ENCODE results near the gene TNFRSF18.

Gene TNFRSF18

DNA sequence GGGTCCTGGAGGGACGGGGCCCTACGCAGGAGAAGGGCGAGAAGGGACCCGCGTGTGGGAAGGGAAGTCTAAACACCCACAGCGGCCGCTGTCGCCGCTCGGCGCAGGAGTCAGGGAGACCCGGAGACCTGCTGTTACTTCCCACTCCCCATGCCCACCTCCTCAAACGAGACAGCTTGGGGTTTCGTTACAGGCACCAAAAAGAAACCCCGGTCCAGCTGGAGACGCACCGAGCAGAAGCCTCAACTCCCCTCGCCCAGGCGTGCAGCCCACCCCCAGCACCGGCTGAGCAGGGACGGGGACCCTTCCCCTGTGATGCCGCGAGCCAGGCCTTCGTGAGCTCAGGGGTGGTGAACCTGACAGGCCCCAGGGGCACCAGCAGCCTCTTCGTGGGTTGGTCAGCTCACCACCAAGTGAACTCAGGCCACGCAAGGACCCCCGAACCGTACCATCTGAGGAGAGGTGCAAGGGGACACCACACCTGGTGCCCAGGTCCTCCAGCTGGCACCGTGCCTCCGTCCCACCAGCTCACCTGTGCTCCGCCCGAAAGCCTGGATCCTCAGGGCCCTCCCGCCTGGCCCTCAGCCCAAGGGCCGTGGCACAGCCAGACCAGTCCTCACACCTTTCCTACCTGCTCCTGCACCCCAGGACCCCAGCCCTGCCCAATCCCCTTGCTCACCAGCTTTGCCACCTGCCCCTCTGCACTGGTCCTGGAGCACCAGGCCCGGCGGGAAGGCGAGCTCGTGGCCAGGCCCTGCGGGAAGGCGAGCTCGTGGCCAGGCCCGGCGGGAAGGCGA, 20.4 kb upstream of the TNFRSF18 start:
- no peak for DNase-seq (ENCODE audit: low read depth)
- H3K4me3 ChIP-seq (ENCODE audit: control insufficient read depth, low read depth, low read length), result no peak overlapping the region
- TF ChIP-seq, protein P1, sequence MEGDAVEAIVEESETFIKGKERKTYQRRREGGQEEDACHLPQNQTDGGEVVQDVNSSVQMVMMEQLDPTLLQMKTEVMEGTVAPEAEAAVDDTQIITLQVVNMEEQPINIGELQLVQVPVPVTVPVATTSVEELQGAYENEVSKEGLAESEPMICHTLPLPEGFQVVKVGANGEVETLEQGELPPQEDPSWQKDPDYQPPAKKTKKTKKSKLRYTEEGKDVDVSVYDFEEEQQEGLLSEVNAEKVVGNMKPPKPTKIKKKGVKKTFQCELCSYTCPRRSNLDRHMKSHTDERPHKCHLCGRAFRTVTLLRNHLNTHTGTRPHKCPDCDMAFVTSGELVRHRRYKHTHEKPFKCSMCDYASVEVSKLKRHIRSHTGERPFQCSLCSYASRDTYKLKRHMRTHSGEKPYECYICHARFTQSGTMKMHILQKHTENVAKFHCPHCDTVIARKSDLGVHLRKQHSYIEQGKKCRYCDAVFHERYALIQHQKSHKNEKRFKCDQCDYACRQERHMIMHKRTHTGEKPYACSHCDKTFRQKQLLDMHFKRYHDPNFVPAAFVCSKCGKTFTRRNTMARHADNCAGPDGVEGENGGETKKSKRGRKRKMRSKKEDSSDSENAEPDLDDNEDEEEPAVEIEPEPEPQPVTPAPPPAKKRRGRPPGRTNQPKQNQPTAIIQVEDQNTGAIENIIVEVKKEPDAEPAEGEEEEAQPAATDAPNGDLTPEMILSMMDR (conservative IDR thresholded peaks at IDR 0.05; ENCODE audit: control insufficient read depth, insufficient read depth, low read depth, low read length), result no peak

DNA sequence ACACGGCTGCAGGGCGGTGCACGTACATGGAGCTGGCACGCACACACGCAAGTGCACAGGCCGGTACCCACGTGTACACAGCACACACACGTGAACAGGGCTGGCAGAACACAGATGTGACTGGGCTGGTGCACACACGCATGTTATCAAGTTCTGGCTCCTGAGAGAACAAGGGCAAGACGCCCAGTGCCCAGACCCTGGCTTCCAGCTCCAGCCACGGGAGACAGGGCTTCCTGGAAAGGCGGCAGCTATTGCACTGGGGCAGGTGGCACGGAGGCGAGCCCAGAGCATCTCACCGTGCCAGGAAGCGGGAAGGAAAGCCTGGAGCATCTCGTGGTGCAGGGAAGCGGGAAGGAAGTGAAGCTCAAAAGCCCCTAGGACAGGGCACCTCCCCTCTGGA, 19.5 kb upstream of the TNFRSF18 start:
- H3K4me3 ChIP-seq (ENCODE audit: control insufficient read depth, low read depth, low read length), result no peak overlapping the region
- TF ChIP-seq, protein P1 (conservative IDR thresholded peaks at IDR 0.05; ENCODE audit: control insufficient read depth, insufficient read depth, low read depth, low read length), result no peak
- no peak for DNase-seq (ENCODE audit: low read depth)

DNA sequence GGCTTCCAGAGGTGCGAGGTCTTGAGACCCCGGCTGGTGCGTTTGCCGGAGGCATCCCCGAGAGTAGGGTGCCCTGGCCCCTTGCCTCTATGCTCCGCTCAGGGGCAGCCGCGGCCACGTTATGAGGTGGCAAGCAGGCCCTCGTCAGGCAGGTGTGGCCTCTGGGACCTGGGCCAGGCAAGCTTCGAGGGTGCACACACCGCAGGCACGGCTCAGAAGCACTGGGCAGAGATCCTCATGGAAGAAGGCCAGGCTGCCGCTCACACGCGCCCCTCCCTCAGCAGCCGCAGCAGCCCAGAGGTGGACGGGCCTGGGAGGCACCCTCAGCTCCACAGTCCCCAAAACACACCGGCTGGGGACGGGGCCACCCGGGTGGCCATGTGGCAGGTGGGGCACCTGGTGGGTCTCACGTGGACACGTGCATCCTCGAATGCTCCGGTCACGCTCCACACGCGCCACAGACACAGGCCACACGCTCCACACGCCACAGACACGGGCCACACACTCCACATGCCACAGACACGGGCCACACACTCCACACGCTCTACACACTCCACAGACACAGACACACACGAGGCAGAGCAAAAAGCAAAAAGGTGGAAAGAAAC, 18.9 kb upstream of the TNFRSF18 start:
- no peak for DNase-seq (ENCODE audit: low read depth)
- TF ChIP-seq, protein P1 (conservative IDR thresholded peaks at IDR 0.05; ENCODE audit: control insufficient read depth, insufficient read depth, low read depth, low read length), result no peak
- H3K4me3 ChIP-seq (ENCODE audit: control insufficient read depth, low read depth, low read length), result no peak overlapping the region

DNA sequence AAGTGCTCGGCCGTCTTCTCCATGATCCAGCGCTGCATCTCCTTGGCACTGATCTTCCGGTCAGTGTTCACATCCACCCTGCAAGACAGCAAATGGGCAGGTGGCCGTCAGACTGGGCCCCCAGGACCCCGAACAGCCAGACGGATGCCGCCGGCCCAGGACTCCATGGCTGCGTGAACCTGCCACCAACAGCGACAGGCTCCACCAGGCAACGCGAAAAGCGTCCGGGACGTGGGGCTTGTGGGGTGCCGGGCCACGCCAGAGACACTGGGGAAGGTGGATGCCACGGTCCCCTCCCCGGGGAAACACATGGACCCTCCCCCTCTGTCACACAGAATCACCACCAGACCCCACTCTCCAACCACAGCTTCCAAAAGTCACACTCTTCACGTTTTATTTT, 17.5 kb upstream of the TNFRSF18 start:
- DNase-seq (ENCODE audit: low read depth), result no peak
- TF ChIP-seq, protein P1 (conservative IDR thresholded peaks at IDR 0.05; ENCODE audit: control insufficient read depth, insufficient read depth, low read depth, low read length), result no peak
- H3K4me3 ChIP-seq (ENCODE audit: control insufficient read depth, low read depth, low read length), result no peak overlapping the region

DNA sequence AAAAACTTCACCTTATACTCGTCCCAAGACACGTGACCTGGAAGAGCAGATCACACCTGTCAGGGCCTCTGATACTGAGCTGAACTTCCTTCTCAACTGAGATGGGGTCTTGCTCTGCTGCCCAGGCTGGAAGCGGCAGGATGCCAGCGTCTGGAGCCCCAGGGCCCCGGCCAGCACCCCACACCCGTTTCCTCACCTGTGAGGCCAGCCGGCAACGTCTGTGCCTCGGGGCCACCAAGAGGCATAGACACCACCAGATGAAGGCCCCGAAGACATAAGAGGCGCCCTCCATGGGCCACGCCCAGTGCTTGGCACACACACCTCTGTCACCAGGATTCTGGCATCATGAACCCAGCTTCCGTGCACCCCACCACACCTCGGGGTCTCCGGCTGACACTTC, 16.9 kb upstream of the TNFRSF18 start:
- H3K4me3 ChIP-seq (ENCODE audit: control insufficient read depth, low read depth, low read length), result no peak overlapping the region
- DNase-seq (ENCODE audit: low read depth), result no peak
- TF ChIP-seq, protein P1 (conservative IDR thresholded peaks at IDR 0.05; ENCODE audit: control insufficient read depth, insufficient read depth, low read depth, low read length), result no peak

DNA sequence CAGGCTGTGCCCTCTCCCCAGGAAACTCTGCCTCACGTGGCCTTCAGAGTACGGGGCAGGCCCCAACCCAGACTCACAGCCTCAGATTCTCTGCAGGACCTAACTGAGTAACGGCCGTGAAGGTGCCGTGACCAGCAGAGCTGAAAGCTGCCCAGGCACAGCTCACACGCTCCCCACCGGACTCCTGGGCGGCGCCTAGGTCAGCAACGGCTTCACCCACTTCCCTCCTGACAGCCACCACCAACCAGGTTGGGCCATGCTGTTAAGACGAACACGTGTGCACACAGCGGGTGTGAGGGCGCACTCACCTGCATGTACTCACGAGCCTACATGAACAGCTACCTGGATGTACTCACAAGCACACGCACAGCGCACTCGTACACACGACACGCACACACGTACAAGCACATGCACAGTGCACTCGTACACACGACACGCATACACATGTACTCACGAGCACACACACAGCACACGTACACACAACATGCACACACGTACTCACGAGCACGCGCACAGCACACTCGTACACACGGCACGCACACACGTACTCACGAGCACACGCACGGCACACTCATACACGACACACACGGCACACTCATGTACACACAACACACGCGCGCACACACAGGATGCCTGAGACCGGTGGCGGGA, 16.3 kb upstream of the TNFRSF18 start:
- TF ChIP-seq, protein P1 (conservative IDR thresholded peaks at IDR 0.05; ENCODE audit: control insufficient read depth, insufficient read depth, low read depth, low read length), result no peak
- DNase-seq (ENCODE audit: low read depth), result no peak
- no peak overlapping the region for H3K4me3 ChIP-seq (ENCODE audit: control insufficient read depth, low read depth, low read length)
